Globus pallidus (tissue), 1 donor: Measurements from ENCODE around the gene TMEM117.

ENCODE experiments used
- DNase-seq: peaks from one replicate; pipeline ENCODE4 v3.0.0-alpha.2; 2015; ENCODE audit warnings: low spot score

Gene TMEM117

DNA sequence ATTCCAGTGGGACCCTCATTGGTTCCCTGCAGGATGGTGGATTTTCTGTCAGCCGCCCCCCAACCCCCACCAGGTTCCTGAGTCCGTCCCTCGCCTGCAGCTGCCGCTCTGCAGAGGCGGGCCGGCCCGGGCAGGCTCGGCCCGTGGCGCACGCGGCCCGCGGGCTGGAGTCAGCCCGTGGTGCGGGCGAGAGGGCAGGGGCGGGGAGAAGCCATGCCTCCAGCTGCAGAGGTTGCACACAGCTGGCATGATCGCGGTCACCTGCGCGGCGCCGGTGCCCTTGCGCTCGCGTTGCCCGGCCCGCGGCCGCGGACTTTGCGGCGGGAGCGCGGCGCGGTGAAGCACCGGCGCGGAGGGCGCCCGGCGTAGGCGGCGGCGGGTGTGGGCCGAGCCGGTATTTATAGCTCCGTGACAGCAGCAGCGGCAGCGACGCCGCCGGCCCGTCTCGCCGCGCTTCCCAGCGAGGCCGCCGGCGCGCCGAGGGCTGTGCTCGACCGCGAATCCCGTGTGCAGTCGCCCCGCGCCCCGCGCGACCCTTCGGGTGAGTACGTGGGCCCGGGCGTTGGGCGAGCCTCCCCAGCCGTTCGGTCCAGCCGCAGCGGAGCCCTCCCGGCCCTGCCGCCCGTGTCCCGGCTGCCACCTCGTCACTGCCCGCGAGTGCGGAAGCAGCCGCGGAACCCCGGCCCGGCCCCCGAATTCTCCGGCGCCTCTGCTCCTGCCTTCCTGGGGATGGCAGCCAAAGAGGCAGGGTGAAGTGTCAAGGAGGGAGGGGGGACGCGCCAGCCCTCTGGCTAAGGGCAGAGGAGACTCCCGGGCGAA is at the start of gene TMEM117:
Gene TMEM117, plus strand, starts transcription at position 426 of the 819 bp plus-strand sequence.
- peak; percentile 58 for DNase-seq

DNA sequence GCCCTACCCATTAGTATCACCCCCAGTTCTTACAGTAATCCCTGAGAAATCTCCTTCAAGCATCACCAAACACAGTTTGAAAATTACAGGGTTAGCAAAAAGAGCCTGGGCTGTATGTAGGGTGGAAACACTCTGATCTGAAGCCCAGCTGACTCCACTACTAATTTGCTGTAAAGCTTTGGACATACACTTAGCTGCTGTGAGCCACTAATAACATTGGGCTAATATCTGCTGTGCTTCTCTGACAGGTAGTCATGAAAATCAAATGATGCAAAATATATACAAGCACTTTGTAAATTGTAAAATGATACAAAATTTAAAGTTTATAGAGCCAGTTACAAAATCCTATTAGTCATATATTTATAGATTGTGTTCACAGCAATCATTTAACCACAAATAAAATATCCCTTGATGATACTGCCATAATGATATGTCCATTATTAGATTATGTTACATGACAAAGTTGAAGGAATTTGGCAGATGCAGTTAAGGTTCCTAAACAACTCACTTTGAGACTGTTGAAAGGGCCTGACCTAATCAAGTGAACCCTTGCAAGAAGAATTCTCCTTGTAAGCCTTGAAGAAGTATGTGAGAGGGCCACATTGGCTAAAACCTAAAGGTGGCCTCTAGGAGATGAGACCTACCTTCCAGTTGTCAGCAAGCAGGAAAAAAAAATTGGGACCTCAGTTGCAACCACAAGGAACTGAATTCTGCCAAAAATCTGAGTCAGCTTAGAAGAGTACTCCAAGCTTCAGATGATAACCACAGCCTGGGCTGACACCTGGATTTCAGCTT is 48.8 kb upstream of the TMEM117 start:
- DNase-seq = no peak

DNA sequence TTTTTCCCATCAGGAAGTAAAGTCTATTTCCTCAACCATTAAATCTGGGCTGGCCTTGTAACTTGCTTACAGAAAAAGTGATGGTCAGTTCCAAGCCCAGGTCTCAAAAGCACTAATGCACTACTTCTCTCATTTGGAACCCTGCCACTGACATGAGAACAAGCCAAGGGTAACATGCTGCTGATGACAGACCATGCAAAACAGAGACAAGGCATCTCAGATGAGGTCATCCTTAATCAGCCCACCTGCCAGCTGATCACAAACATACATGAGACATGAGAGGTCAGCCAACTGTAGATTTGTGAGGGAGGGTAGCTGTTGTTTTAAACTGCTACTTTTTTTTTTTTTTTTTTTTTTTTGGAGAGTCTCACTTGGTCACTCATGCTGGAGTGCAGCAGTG is 45.9 kb upstream of the TMEM117 start:
- DNase-seq = no peak

DNA sequence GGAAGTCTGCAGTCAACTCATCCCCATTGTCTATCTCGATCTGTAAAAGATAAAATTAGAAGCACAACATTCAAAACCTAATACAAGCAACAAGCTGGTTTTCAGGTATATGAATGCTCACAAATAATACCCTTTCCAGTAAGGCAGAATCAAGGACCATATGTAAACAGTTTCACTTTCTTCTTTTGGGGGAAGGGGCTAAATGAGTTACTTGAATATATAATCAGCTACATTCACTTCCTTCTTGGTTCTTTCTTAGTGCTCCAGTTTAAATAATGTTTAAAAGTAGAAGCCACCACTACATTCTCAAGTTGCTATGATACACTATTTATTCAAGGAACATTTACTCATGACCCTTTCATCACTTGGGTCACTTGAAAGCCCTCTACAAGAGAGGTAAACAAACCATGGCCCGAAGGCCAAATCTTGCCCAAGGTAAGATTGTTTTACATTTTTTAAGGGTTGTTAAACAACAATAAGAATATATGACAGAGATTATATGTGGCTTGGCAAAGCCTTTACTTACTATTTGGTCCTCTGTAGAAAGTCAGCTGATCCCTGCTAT is 40.1 kb upstream of the TMEM117 start:
- DNase-seq = no peak

DNA sequence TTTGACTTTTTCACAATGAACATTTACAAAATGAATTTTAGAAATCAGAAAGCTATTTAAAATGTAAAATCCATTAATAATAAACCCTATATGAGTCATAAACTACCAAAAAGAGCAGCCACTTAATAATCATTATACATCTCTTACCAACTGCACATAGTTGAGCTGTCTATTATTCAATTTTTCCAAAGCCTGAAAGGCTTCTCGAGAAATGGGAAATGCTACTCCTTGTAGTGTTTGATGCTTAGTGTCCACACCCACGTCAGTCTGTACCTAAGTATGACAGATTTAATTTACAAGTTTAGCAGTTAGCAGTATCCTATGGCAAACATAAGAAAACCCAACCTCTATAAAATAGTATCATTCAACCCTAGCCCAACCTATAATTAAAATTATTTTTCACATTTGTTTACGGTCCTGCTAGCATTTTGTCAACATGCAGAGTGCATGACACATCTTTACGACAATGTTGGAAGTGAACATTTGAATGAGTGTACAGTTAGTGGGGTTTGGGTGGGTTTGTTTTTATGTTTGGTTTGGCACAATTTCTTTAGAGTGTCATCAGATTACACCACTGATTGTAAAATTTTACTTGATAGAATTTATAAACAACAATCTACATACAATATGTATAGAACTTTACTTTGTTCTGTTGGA is 38.2 kb upstream of the TMEM117 start:
- DNase-seq = no peak

DNA sequence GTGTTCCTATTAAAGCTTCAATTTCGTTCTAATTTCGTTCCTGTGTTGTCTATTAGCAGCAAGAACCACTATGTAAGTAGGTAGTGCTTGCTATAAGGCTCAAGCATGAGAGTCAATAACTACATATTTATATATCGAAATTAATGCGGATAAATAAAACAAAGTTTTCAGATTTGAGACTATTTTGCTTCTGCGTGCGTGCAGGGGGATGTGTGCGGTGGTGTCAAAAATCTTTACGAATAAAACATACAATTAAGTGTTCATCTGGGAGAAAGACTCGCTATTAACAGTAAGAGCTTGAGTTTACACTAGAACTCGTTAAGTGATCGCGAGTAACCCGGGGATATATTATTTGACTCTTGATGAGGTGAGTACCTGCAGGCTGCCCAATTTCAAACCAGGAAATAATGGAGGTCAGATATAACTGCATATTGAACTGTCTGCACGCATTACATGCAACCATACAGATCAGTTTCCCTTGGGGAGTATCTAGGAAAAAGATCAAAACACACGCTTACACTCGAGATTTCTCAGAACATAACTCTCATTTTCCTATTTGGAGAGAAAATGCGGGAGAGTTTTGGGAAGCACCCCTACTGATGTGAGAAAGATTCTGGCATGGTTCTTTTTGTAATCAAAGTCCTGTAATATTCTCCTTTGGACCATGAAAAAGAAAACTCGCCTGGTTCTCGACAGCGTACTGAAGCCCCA is 30.6 kb upstream of the TMEM117 start:
- DNase-seq = no peak

DNA sequence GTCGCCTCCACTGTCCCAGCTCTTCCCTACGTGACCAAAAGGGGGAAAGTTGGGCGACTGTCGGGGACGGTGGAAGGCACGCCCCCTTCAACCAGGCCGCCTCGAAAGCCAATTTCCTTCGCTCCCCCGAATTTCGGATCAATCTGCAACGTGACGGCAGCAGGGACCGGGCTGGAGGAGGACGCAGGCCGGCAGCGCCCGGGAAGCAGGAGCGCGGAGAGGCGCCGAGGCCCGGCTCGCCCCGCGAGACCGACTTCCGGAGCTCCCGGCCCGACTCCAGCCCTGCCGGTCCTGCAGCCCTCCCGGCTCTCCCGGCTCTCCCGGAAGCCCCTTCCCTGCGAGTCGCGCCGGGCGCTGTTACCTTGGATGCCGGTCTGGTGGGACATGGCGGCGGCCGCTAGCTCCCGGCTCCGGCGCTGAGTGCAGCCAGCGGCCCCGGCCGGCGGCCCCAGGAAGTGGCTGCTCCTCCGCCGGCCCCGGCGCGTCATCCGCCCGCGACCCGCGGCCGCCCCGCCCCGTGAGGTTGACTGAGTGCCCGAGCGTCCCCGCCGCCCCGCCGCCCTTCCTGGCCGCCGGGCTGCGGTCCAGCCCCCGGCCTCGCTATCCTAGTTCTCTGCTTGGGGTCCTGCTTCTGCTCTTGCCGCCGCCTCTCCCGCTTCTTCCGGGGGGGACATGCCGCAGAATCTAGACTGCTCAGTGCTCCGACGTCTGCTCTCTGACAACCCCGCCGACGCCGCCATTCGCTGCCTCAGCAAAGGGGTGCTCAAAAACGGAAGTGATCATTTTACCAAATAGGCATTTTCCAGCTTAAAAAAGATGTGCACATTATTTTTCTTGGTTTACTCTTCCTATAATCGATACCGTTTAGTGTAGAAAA is 29.8 kb upstream of the TMEM117 start, which contains the start of gene TWF1:
Gene TWF1, minus strand, starts transcription at position 458 of the 877 bp plus-strand sequence. Its CDS starts 72 bp downstream, at position 386.
- DNase-seq = peak; percentile 84

DNA sequence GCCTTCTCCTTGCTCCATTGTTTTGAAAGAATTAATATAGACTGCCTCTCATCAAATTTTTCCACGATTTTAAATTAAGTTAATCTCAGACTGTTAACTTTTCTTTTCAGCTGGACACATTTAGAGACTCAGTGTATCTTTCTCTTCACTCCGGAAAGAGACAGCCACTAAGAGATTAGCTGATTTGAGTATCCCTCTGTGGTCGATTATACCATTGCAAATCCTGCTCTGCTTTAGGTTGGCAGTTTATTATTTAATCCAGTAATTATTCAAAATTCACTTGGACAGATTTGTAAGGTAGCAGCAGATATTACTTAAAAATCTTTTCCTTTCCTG is 29.2 kb upstream of the TMEM117 start:
- DNase-seq = no peak

DNA sequence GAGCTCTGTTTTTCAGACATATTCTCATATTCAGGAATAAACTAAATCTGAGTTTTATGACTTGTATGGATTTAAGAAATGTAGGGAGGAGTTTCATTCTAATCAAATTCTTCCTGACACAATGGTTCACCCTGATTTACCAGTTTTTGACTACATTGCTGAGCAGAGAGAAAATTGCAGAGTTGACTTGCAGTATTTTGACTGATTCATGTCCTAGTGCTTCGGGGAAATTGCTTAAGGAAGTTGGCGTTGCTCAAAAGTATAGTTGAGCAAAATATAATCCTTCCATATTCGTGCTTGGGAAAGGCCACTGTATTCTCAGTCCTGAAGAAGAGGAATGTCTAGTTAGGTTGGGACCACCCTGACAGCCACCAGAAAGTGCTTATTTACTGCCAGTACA is 28.5 kb upstream of the TMEM117 start:
- no peak for DNase-seq

DNA sequence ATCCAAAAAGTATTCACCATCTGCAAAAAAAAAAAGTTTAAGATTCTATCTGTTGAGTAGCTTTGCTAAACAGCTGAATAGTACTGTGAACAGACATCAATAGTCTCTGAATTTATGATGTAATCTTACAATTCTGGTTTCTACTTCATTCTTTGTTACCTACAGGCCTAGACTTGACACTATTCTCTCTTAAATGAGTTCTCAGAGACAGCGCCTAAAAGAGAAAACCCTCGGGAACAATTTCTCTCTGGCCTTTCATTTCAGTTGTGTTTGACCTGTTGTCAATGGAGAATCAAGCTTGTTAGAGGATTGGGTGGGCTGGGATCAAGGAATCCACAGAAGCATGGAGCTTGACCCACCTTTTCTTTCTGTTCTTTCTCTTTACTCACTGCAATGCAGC is 23.8 kb upstream of the TMEM117 start:
- DNase-seq = no peak

DNA sequence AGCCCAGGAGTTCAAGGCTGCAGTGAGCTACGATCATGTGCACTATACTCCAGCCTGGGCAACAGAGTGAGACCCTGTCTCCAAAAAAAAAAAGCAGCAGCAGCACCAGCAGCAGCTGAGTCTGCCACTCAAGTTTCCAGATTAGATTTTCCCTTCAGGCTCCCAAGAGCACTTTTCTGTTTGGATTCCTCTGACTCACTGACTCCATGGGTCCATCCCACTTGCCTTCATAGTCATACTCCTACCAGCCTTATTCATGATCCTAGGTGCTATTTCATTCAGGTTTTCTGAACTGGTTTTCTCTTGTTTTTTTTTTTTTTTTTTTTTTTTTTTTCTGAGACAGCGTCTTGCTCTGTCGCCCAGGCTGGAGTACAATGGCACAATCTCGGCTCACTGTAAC is 23.0 kb upstream of the TMEM117 start:
- DNase-seq = no peak

DNA sequence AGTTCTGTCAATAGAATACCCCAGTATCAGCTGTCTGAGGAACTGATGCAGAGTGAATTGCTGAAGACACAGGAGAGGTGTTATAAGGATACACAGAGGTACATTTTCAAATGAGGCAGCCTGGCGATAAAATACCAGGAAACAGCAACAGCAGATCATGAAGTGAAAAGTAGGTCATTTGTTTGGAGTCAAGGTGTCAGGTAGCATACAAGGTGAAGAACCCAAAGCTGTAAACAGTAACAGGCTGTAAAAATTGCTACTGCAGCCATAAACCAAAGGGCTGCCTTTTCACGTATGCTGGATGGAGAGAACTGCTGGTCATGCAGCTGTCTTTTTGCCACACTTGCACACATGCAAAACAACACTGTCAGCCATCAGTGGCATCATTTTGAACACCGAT is 20.5 kb upstream of the TMEM117 start:
- no peak for DNase-seq

DNA sequence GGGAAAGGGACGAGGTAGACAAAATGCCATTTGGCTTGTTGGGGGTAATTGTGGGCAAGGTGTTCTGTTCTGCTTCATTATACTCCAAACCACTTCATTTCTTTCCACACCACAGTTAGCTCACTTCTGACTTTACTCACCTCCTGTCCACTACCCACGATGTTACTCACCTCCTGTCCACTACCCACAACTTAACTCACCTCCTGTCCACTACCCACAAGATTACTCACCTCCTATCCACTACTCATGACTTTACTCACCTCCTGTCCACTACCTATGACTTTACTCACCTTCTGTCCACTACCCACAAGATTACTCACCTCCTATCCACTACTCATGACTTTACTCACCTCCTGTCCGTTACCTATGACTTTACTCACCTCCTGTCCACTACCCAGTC is 19.7 kb upstream of the TMEM117 start:
- DNase-seq = no peak

DNA sequence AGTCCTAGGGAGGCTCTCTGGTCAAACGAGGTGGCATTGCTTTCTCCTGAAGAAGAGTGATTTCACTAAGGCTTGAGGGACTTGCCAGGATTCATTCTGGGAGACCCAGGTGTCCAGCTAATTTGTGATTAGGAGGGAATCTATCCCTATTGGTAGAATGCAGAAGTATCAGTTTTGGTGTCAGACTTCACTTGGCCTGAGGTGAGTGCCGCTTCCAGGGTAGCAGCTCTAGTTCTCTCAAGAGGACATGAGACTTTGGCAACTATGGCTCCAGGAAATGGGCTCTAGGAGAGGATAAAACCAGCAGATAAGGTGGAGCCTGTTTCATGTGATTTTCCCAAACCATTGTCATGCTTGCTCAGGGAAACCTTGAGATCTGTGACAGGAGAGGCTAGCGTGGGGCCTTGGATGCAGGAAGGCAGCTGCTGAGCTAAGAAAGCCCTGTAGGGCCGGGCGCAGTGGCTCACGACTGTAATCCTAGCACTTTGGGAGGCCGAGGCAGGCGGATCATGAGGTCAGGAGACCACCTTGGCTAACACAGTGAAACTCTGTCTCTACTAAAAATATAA is 11.6 kb upstream of the TMEM117 start:
- DNase-seq = no peak

DNA sequence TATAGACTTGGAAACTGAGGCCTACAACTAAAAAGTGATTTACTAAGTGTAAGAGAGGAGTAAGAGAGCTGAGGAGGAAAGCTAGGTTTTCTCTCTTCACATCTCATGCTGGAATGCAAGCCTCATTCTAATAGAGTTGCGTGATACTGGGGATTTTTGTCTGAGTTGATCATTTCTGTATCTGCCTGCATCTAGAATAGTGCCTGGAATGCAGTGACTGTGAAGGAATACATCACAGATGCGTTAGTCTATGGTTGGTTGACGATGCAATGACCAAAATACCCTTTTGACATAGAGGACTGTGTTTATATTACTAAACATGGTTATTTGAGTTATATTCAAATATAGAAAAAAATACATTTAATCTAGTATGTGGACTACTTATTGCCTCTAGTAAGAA is 9.2 kb upstream of the TMEM117 start:
- no peak for DNase-seq

DNA sequence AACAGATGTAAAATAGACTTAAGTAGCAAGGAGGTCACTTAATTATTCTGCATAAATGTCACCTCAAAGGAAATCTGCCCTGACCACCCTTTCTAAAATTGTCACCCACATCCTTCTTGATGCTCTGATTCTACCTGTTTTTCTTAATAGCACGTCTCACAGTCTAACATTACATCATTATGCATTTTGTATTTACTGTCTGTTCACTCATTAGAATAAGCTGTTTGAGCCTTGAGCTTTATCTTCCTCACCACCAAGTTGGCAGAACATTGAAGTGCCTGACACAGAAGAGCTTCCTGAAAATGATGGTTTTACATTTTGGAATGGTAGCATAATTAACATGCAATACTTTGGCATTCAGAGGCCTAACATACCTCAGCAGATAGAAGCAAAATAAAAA is 8.8 kb upstream of the TMEM117 start:
- no peak for DNase-seq

DNA sequence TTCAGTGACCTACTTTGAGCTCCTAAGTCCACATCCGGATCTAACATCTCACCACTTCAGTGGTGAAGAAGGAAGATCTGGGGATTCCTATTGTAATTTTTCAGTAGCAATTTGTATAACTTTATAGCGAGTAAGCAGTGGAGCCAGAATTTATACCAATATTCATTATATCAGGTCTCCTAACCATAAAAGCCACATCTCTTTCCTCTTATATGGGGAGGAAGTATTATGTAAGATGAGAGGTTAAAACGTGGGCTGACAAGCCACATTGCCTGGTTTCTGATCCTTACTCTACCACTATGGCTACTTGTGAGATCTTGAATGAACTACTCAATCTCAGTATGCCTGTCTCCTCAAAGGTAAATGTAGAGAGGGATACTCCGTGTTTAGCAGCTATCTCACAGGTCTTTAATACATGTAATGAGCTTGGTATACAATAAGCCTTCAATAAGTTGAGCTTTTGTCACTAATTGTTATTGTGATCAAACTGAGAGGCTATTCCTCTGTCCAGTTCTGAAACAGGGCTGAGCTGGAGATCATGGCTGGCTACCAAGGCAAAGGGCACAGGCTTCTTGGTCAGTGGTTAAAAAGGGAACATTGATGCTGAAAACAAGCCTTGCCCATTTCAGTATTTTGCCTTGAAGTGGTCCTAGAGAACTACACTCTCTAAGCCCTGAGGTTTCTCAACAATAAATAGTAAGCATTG is 3.3 kb upstream of the TMEM117 start:
- DNase-seq = no peak

DNA sequence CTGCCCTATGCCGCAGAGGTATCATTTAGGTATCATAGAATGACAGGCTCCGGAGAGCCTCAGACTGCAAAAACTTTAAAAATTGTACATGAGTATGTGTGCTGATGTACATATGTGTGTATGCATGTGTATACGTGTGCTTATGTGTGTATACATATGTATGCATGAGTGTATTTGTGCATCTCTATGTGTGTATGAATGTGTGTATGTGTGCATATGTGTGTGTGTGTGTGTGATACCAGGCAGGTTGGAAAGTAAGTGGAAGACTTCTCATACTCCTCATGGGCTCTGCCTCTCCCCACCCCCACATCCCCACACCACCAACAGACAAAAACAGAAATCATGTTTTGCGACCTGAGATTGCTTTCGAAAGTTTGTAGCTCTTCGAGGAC is 621 bp upstream of the TMEM117 start:
- DNase-seq = peak; percentile 18

DNA sequence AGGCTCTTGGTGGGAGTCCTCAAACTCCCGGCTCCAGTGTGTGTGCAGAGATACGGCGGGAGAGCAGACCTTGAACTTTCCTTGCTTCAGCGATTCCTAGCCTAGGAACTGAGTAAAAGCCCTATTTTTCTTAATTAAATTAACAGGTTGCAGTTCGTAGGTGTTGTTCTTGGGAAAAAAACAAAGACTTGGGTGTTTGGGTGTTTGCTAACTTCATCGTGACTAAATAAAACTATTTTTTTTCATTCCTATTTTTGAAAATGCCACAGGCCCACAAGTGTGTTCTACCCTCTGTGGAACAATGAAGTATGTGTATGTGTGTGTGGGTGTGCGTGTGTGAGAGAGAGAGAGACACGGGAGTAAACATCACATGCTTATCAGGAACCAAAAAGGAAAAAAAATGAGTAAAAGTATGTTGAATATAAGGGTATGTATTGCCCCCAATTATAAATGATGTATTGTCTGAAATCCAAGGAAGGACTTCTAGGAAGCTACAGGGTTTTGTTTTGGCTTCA is 651 bp downstream of the TMEM117 start:
- DNase-seq = peak; percentile 43

DNA sequence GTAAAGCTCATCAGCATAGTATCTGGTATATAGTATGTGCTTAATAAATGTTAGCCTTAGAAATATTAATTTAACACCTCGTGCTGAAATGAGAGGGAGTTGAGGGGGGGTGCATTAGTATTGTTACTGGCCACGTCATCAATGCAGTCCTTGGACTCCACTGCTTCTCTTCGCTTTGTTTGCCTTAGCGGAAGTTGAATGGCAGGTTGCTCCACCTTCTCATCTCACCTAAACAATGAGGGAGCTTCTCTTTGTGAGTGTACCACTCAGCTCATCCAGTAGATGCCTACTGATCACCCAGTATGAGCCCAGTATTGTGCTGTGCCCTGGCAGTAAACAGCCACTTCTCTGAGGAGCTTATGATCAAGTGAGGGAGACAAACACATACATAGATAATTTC is 4.5 kb downstream of the TMEM117 start:
- DNase-seq = no peak
